ENCODE measurements around the gene LCNL1.

GRCh38 chr9:136977649-136978072 is 5.1 kb upstream of the LCNL1 start:
- TF ChIP-seq CTCF (IDR thresholded peaks at IDR 0.05): no peak
- no peak for TF ChIP-seq POLR2A (IDR thresholded peaks at IDR 0.05)

Measured in prostate gland (tissue), 2 donors.